K562 (cell line): ENCODE data around the gene CARD10. TPM values are rescaled to one million over a fixed set of nuclear protein-coding genes. Genes with fewer than 3 reads are reported as not detected.

ENCODE experiments used
- C11orf30 ChIP-seq: fragments of 450-650 bp; IDR thresholded peaks from 2 replicates; pipeline ENCODE4 v1.6.1; 2016; ENCODE audit warnings: low read depth, mild to moderate bottlenecking
- CBFA2T3 ChIP-seq: fragments of 450-650 bp; IDR thresholded peaks from 2 replicates; pipeline ENCODE4 v1.6.1; 2017
- CHD1 ChIP-seq: fragments of 200-600 bp; sonication (generic); IDR thresholded peaks from one replicate; pipeline ENCODE4 v1.6.1; 2012; ENCODE audit warnings: mild to moderate bottlenecking, moderate library complexity, low read length, inconsistent platforms
- FOXK1 ChIP-seq: sonication (generic); formaldehyde crosslinking; IDR thresholded peaks from 2 replicates; pipeline ENCODE4 v1.8.0; 2022; ENCODE audit warnings: missing genetic modification reagents, mild to moderate bottlenecking, borderline replicate concordance
- HDAC3 ChIP-seq: fragments of 450-650 bp; IDR thresholded peaks from 2 replicates; pipeline ENCODE4 v1.6.1; 2018; ENCODE audit warnings: borderline replicate concordance, mild to moderate bottlenecking, moderate library complexity; ENCODE audit not compliant: partially characterized antibody
- HDAC6 ChIP-seq: IDR thresholded peaks from 2 replicates; pipeline ENCODE4 v1.6.1; 2012; ENCODE audit warnings: low read depth, mild to moderate bottlenecking, control low read depth, inconsistent platforms, low read length, moderate library complexity
- HOXB6 ChIP-seq: fragments of 250-450 bp; sonication (Bioruptor Pico); IDR thresholded peaks from 2 replicates; pipeline ENCODE4 v1.5.1; 2022; ENCODE audit warnings: mild to moderate bottlenecking, borderline replicate concordance
- KLF6 ChIP-seq: fragments of 250-450 bp; sonication (Bioruptor Pico); IDR thresholded peaks from 2 replicates; pipeline ENCODE4 v1.4.0; 2020; ENCODE audit warnings: mild to moderate bottlenecking, moderate library complexity, borderline replicate concordance
- MBD2 ChIP-seq: sonication (generic); IDR thresholded peaks from 2 replicates; pipeline ENCODE4 v1.6.1; 2016; ENCODE audit warnings: low read depth, borderline replicate concordance
- MCM2 ChIP-seq: fragments of 450-650 bp; IDR thresholded peaks from 2 replicates; pipeline ENCODE4 v1.6.1; 2017; ENCODE audit warnings: low read depth, mild to moderate bottlenecking
- MIER1 ChIP-seq: fragments of 450-650 bp; IDR thresholded peaks from 2 replicates; pipeline ENCODE4 v1.6.1; 2016; ENCODE audit warnings: antibody characterized with exemption, mild to moderate bottlenecking, low read depth
- NKRF ChIP-seq: fragments of 450-650 bp; IDR thresholded peaks from 2 replicates; pipeline ENCODE4 v1.6.1; 2016; ENCODE audit warnings: borderline replicate concordance
- PHF20 ChIP-seq: fragments of 450-650 bp; IDR thresholded peaks from 2 replicates; pipeline ENCODE4 v1.6.1; 2018; ENCODE audit not compliant: partially characterized antibody
- POLR3G ChIP-seq: IDR thresholded peaks from 2 replicates; pipeline ENCODE4 v1.6.1; 2011; ENCODE audit not compliant: insufficient read length, insufficient replicate concordance; ENCODE audit errors: extremely low read depth
- RB1 ChIP-seq: fragments of 450-650 bp; IDR thresholded peaks from 2 replicates; pipeline ENCODE4 v1.6.1; 2017; ENCODE audit warnings: low read depth, mild to moderate bottlenecking
- RNF2 ChIP-seq: sonication (generic); IDR thresholded peaks from 2 replicates; pipeline ENCODE4 v1.6.1; 2016
- SAFB ChIP-seq: fragments of 200-400 bp; formaldehyde crosslinking; IDR thresholded peaks from 2 replicates; pipeline ENCODE4 v1.6.1; 2017; ENCODE audit warnings: low read depth, low read length, borderline replicate concordance
- SIN3B ChIP-seq: fragments of 450-650 bp; IDR thresholded peaks from 2 replicates; pipeline ENCODE4 v1.6.1; 2017; ENCODE audit warnings: low read depth, mild to moderate bottlenecking, moderate library complexity
- XRCC5 ChIP-seq: fragments of 200-400 bp; formaldehyde crosslinking; IDR thresholded peaks from 2 replicates; pipeline ENCODE4 v1.6.1; 2017; ENCODE audit warnings: low read depth, mild to moderate bottlenecking, low read length
- ZNF449 ChIP-seq: fragments of 250-450 bp; sonication (Bioruptor Pico); IDR thresholded peaks from 2 replicates; pipeline ENCODE4 v1.8.0; 2022; ENCODE audit warnings: moderate library complexity, mild to moderate bottlenecking, inconsistent platforms
- ZNF583 ChIP-seq: fragments of 250-450 bp; sonication (Bioruptor Pico); IDR thresholded peaks from 2 replicates; pipeline ENCODE4 v1.4.0; 2020
- ZNF586 ChIP-seq: fragments of 450-650 bp; formaldehyde crosslinking; conservative IDR thresholded peaks from 2 replicates; pipeline ENCODE4 v1.4.0; 2020; ENCODE audit warnings: mild to moderate bottlenecking, moderate library complexity
- polyA plus RNA-seq, 8 experiments: library from polyadenylated mRNA; depleted of rRNA in 4 of 8; stranded (reverse) in 5 of 8; unstranded in 3 of 8; fragments of >200 nt; fragmentation: Nextera tagmentation in 2 of 8; fragmentation: Illumina TruSeq in 1 of 8; extraction: Ambion mirVana in 2 of 8; extraction: Trizol in 1 of 8; gene quantifications; 2 replicates each; pipeline versions ENCODE4 v1.2.1 to v1.2.3, GENCODE V29; 2011 to 2014; ENCODE audit warnings: inconsistent platforms in 1 of 8, missing spikeins in 1 of 8
- total RNA-seq, 7 experiments: library from RNA; depleted of rRNA in 6 of 7; stranded (reverse); fragments of >200 nt in 6 of 7; fragmentation: Illumina TruSeq in 2 of 7; extraction: Trizol in 2 of 7; gene quantifications; 2 replicates each; pipeline versions ENCODE4 v1.2.1 to v1.2.3, GENCODE V29; 2011 to 2021; ENCODE audit warnings: low replicate concordance in 1 of 7
- TF ChIP-seq, protein P1 (sequence below): sonication (generic); formaldehyde crosslinking; IDR thresholded peaks from 2 replicates; pipeline ENCODE4 v1.9.0; 2022; ENCODE audit warnings: mild to moderate bottlenecking, missing genetic modification reagents

The CARD10 gene
- total and polyA plus RNA-seq, 9 of the 15 experiments (the other 6 are each of a cell fraction or from before 2014, with no cell fraction given), result 0.13 to 5.8 (median 1.6) TPM

DNA sequence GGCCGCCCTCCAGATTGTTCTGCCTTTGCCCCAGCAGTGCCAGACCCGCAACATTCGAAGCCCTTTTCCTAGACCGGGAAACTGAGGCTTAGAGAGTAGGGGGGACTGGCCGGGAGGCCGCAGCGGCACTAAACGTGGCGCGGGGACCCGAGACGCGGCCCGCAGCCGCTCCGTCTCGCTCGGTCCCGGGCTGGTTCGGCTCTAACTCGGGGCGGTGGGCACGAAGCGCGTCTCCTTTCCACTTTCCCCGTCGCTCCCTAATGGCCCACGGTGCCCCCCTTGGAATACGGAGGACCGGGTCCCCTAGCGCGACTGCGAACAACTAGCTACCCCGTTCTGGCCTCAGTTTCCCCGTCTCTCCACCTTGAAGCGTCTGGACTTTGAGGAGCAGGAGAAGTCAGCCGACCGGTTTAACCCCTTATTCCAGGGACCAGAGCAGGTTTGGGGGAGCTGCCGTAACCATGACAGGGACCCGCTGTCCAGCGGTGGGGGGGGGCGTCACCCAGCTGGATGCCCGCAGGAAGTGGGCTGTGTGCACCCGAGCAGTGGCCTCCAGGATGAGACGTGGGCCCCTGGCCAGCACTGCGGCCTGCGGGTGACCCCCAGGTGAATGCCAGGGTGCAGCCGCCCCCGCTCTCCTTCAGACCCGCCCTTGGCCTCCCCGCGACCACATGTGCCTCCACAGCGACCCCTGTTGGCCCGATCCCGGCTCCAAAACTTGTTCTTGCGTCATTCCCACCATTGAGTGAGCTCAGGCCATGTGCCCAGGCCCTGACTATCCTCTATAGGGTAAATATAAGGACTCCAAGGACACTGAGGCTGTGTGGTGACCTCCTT, 42.2 kb upstream of the CARD10 start (continued):
- no peak for TF ChIP-seq MCM2
- TF ChIP-seq XRCC5, result peak; percentile 20; the same call in 1 of the 2 replicates
- TF ChIP-seq, protein P1, sequence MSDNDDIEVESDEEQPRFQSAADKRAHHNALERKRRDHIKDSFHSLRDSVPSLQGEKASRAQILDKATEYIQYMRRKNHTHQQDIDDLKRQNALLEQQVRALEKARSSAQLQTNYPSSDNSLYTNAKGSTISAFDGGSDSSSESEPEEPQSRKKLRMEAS, result peak; percentile 97
- no peak for TF ChIP-seq POLR3G
- no peak for TF ChIP-seq ZNF586 (CRISPR knock-in tag)
- 0 out of 2 replicates have a peak, but pooled peaks have one; percentile 27 for TF ChIP-seq NKRF
- TF ChIP-seq PHF20, result no peak
- TF ChIP-seq HDAC6, result no peak
- no peak for TF ChIP-seq ZNF583
- no peak for TF ChIP-seq ZNF449
- TF ChIP-seq CBFA2T3, result 0 out of 2 replicates have a peak, but pooled peaks have one; percentile 8
- no peak for TF ChIP-seq MIER1
- TF ChIP-seq C11orf30, result no peak
- peak; percentile 68; the same call in 1 of the 2 replicates for TF ChIP-seq RNF2
- no peak for TF ChIP-seq SAFB
- TF ChIP-seq MBD2, result peak; percentile 49; the same call in 1 of the 2 replicates
- TF ChIP-seq KLF6 (CRISPR knock-in tag), result peak; percentile 60; the same call in 1 of the 2 replicates
- no peak for TF ChIP-seq FOXK1 (CRISPR knock-in tag)
- 0 out of 2 replicates have a peak, but pooled peaks have one; percentile 62 for TF ChIP-seq RB1
- no peak for TF ChIP-seq HDAC3
- peak; percentile 34 for TF ChIP-seq CHD1
- TF ChIP-seq HOXB6 (CRISPR knock-in tag), result no peak
- no peak for TF ChIP-seq SIN3B
